ENCODE measurements around the gene CST8. TPM values are rescaled to one million over a fixed set of nuclear protein-coding genes. Genes with fewer than 3 reads are reported as not detected.
A peak's percentile ranks its signal among the peaks of the same experiment; 100 is the strongest.

Gene CST8
- polyA plus RNA-seq, 1 of the 3 experiments (the other 2 are of a cell fraction) = not detected

DNA sequence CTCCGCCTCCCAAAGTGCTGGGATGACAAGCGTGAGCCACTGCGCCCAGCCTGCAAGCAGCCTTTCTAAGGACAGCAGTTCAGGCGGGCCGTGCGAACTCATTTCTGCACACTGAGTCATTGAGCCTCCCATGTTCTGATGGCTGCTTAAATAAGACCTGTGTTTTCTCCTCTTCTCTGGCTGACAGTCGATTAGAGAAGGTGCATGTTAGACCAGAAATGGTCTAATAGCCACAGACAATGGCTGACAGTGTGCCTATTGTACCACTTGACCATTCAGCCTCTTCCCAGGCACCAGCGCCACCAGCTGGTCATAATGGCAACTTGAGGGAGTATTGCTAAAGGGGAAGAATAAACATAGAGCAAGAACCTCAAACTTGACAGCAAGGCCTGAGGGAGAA is 44.4 kb upstream of the CST8 start:
- ChIA-PET CTCF (interaction anchor here (0.7 to 3.2 kb wide), 12 partner anchors 9 to 752 kb away, joined by 3 to 22 read pairs (median 4); partner anchors contain the start of gene NAPB), POLR2A (interaction anchor here (1.2 kb wide), 1 partner anchor 97 kb away, joined by 4 read pairs; no protein-coding TSS in a partner anchor)
- no peaks in the 10 kb centered on the region for H3K79me2 ChIP-seq (ENCODE audit: insufficient read depth)
- H4K20me1 ChIP-seq (ENCODE audit: insufficient read depth) = no peaks in the 10 kb centered on the region
- H3K27ac ChIP-seq (ENCODE audit: low read depth in 2 of 2, low read length in 1 of 2) = no peak overlapping the region
- H3K4me3 ChIP-seq (ENCODE audit: low read depth in 2 of 2, low read length in 1 of 2) = peak overlapping the region in 1 of 2 experiments; percentile 58; a peak in 1 of 4 replicates
- WGBS (ENCODE audit: low lambda C conversion rate) = 69% methylated on average over 8 of the region's 8 CpGs
- no peaks in the 10 kb centered on the region for H3F3A ChIP-seq (replicated peaks; ENCODE audit: insufficient read depth)
- peaks cover 0 to 6% of the 10 kb centered on the region in 2 experiments; a peak in 2 of 4 replicates for H3K4me1 ChIP-seq (ENCODE audit: control insufficient read depth in 1 of 2, insufficient read depth in 2 of 2, low read depth in 1 of 2, low read length in 1 of 2)
- no peak overlapping the region for H3K4me2 ChIP-seq
- no peak overlapping the region for H3K9ac ChIP-seq
- no peaks in the 10 kb centered on the region for H3K36me3 ChIP-seq (replicated peaks in 1 of 2; ENCODE audit: control insufficient read depth in 1 of 2, insufficient read depth in 2 of 2, low read length in 1 of 2)
- H3K27me3 ChIP-seq (ENCODE audit: insufficient read depth) = peaks cover 12% of the 10 kb centered on the region
- no peaks in the 10 kb centered on the region for H3K9me3 ChIP-seq
- no peak overlapping the region for H2AFZ ChIP-seq (ENCODE audit: low read depth)
- DNase-seq = peak; percentile 46
- TF ChIP-seq CTCF (IDR thresholded peaks at IDR 0.05) (peak; percentile 63), PBX3 (IDR thresholded peaks at IDR 0.05) (no peak), RAD21 (IDR thresholded peaks at IDR 0.05; ENCODE audit: low read length) (peak; percentile 66)
- no peaks in the 10 kb centered on the region for H3K9me2 ChIP-seq

DNA sequence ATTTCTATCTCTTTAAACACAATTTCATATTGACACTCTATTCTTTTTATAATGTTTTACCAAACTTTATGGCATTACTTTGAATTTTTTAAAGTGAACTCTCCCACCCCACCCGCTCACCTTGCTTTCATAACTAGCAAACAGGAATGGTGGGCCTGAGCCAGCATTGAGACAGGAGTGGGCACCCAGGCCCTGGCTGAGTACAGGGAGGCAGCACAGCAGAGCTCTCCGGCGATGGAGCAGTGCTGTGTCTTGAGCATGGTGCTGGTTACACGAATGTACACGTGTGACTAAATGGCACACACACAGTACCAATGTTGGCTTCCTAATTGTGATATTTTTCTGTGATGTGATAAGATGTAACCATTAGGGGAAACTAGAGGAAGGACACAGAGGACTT is 42.8 kb upstream of the CST8 start:
- CTCF ChIA-PET = interaction anchor here (3.2 kb wide), 1 partner anchor 11 kb away, joined by 22 read pairs; no protein-coding TSS in a partner anchor
- no peaks in the 10 kb centered on the region for H3K9me3 ChIP-seq

DNA sequence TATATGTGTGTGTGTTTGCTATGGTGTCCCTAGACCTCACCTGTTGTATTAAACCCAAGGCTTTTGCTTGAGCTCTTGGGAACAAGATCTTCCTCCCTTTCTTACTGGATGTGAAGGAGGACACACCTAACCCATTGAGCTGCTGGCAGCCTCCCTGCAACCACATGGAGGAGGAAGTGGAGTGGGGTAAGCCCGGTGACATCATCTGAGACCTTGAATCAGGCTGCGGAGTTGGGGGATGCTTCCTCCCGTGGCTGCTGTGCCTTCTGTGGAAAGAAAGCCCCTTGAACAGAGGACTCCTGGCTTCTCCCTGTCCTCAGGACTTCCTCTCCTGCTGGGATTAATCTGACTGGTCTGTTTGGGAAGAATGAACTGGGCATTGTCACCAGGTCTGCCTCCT is 41.5 kb upstream of the CST8 start:
- H3K79me2 ChIP-seq (ENCODE audit: insufficient read depth) = no peaks in the 10 kb centered on the region
- no peak overlapping the region for H3K27ac ChIP-seq (ENCODE audit: low read depth in 2 of 2, low read length in 1 of 2)
- CTCF ChIA-PET = no interaction called here
- no peak overlapping the region for H3K4me3 ChIP-seq (ENCODE audit: low read depth in 2 of 2, low read length in 1 of 2)
- H3K9me2 ChIP-seq = no peaks in the 10 kb centered on the region
- no peaks in the 10 kb centered on the region for H4K20me1 ChIP-seq (ENCODE audit: insufficient read depth)
- peaks cover 0 to 6% of the 10 kb centered on the region in 2 experiments; a peak in 1 of 4 replicates for H3K4me1 ChIP-seq (ENCODE audit: control insufficient read depth in 1 of 2, insufficient read depth in 2 of 2, low read depth in 1 of 2, low read length in 1 of 2)
- H2AFZ ChIP-seq (ENCODE audit: low read depth) = no peak overlapping the region
- no peak for DNase-seq
- no peaks in the 10 kb centered on the region for H3K36me3 ChIP-seq (replicated peaks in 1 of 2; ENCODE audit: control insufficient read depth in 1 of 2, insufficient read depth in 2 of 2, low read length in 1 of 2)
- POLR2A ChIA-PET = no interaction called here
- H3K4me2 ChIP-seq = no peak overlapping the region
- H3F3A ChIP-seq (replicated peaks; ENCODE audit: insufficient read depth) = no peaks in the 10 kb centered on the region
- 20% methylated on average over 1 of the region's 3 CpGs for WGBS (ENCODE audit: low lambda C conversion rate)
- no peaks in the 10 kb centered on the region for H3K9me3 ChIP-seq
- peaks cover 20% of the 10 kb centered on the region for H3K27me3 ChIP-seq (ENCODE audit: insufficient read depth)
- no peak overlapping the region for H3K9ac ChIP-seq
- no peak for TF ChIP-seq MEF2A (IDR thresholded peaks at IDR 0.05; ENCODE audit: borderline replicate concordance, low read depth)
- TF ChIP-seq FOSL2 (IDR thresholded peaks at IDR 0.05; ENCODE audit: borderline replicate concordance, low read depth) = no peak
- no peak for TF ChIP-seq ELF1 (IDR thresholded peaks at IDR 0.05)
- no peak for TF ChIP-seq NFIC (IDR thresholded peaks at IDR 0.05; ENCODE audit: borderline replicate concordance)
- no peak for TF ChIP-seq RXRA (IDR thresholded peaks at IDR 0.05; ENCODE audit: borderline replicate concordance, low read depth)
- TF ChIP-seq FOXM1 (IDR thresholded peaks at IDR 0.05; ENCODE audit: low read depth) = no peak
- TF ChIP-seq CHD2 (IDR thresholded peaks at IDR 0.05; ENCODE audit: low read length, partially characterized antibody) = no peak
- no peak for TF ChIP-seq TCF12 (IDR thresholded peaks at IDR 0.05)
- no peak for TF ChIP-seq RCOR1 (IDR thresholded peaks at IDR 0.05; ENCODE audit: low read length)
- TF ChIP-seq REST (IDR thresholded peaks at IDR 0.05; ENCODE audit: low read depth, low read length) = no peak
- TF ChIP-seq, protein P1, sequence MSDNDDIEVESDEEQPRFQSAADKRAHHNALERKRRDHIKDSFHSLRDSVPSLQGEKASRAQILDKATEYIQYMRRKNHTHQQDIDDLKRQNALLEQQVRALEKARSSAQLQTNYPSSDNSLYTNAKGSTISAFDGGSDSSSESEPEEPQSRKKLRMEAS (IDR thresholded peaks at IDR 0.05; ENCODE audit: low read depth) = no peak

More for the DNA sequence above, 42.8 kb upstream of the CST8 start:
- DNase-seq = no peak
- no peak overlapping the region for H3K27ac ChIP-seq (ENCODE audit: low read depth in 2 of 2, low read length in 1 of 2)
- no peaks in the 10 kb centered on the region for H3K9me2 ChIP-seq
- H3K4me1 ChIP-seq (ENCODE audit: control insufficient read depth in 1 of 2, insufficient read depth in 2 of 2, low read depth in 1 of 2, low read length in 1 of 2) = peaks cover 0 to 6% of the 10 kb centered on the region in 2 experiments; a peak in 1 of 4 replicates
- no peaks in the 10 kb centered on the region for H3K36me3 ChIP-seq (replicated peaks in 1 of 2; ENCODE audit: control insufficient read depth in 1 of 2, insufficient read depth in 2 of 2, low read length in 1 of 2)
- H3K79me2 ChIP-seq (ENCODE audit: insufficient read depth) = no peaks in the 10 kb centered on the region
- no peak overlapping the region for H3K9ac ChIP-seq
- no peak overlapping the region for H2AFZ ChIP-seq (ENCODE audit: low read depth)
- TF ChIP-seq CHD2 (IDR thresholded peaks at IDR 0.05; ENCODE audit: low read length, partially characterized antibody) (no peak), YY1 (IDR thresholded peaks at IDR 0.05; ENCODE audit: low read depth) (no peak), SMC3 (IDR thresholded peaks at IDR 0.05; ENCODE audit: low read depth, low read length) (no peak)
- TF ChIP-seq, protein P1 (IDR thresholded peaks at IDR 0.05; ENCODE audit: low read depth) = no peak
- no peak overlapping the region for H3K4me3 ChIP-seq (ENCODE audit: low read depth in 2 of 2, low read length in 1 of 2)
- POLR2A ChIA-PET = no interaction called here
- 24% methylated on average over 5 of the region's 5 CpGs for WGBS (ENCODE audit: low lambda C conversion rate)
- H3F3A ChIP-seq (replicated peaks; ENCODE audit: insufficient read depth) = no peaks in the 10 kb centered on the region
- H3K4me2 ChIP-seq = no peak overlapping the region
- H3K27me3 ChIP-seq (ENCODE audit: insufficient read depth) = peaks cover 20% of the 10 kb centered on the region
- H4K20me1 ChIP-seq (ENCODE audit: insufficient read depth) = no peaks in the 10 kb centered on the region

Measured in SK-N-SH (cell line).